Measurements from ENCODE around the gene MXI1. TPM values are rescaled to one million over a fixed set of nuclear protein-coding genes. Genes with fewer than 3 reads are reported as not detected.
A peak's percentile ranks its signal among the peaks of the same experiment; 100 is the strongest.
"Not testable (repeated sequence)": the region's sequence is repeated elsewhere in the genome, so short reads cannot be mapped to it uniquely, and the experiment has no call there.

The MXI1 gene
- total and polyA plus RNA-seq, 7 experiments from 2014 or later = 36.6 to 57.1 (median 52.7) TPM

- Mint-ChIP-seq H3K27ac (peak overlapping the region in 1 of 9 donors; percentile 21), H3K36me3 (peaks cover 0 to 34% (median 9%) of the 10 kb centered on the region in 5 donors), H3K27me3 (peaks cover 0 to 4% (median 0%) of the 10 kb centered on the region in 5 donors), H3K4me1 (peaks cover 0 to 33% (median 0%) of the 10 kb centered on the region in 7 donors), H3K4me3 (no peak overlapping the region), H3K9me3 (peaks cover 9 to 31% (median 17%) of the 10 kb centered on the region in 11 donors)
- intact Hi-C loops (cut with micrococcal nuclease) = no loop called here
- Histone ChIP-seq H3K4me3 (ENCODE audit: low read length) (no peak overlapping the region), H3K27me3 (ENCODE audit: control insufficient read depth in 2 of 2, insufficient read depth in 2 of 2, low read length in 2 of 2) (no peaks in the 10 kb centered on the region), H3K4me1 (ENCODE audit: control insufficient read depth in 2 of 2, insufficient read depth in 2 of 2, low read length in 2 of 2) (no peaks in the 10 kb centered on the region), H3K36me3 (ENCODE audit: control insufficient read depth in 2 of 3, insufficient read depth in 3 of 3, low read length in 3 of 3) (no peaks in the 10 kb centered on the region), H3K27ac (ENCODE audit: low read depth, low read length) (no peak overlapping the region), H3K9me3 (ENCODE audit: control insufficient read depth in 2 of 3, low read length in 3 of 3) (peaks cover 0 to 20% (median 0%) of the 10 kb centered on the region in 3 experiments)
- ATAC-seq (no peak), DNase-seq (no peak)
- ChIA-PET POLR2A (no interaction called here), CTCF (no interaction called here)
These were observed 119.1 kb downstream of the MXI1 start for GRCh38 chr10:110326351-110327032.

DNA sequence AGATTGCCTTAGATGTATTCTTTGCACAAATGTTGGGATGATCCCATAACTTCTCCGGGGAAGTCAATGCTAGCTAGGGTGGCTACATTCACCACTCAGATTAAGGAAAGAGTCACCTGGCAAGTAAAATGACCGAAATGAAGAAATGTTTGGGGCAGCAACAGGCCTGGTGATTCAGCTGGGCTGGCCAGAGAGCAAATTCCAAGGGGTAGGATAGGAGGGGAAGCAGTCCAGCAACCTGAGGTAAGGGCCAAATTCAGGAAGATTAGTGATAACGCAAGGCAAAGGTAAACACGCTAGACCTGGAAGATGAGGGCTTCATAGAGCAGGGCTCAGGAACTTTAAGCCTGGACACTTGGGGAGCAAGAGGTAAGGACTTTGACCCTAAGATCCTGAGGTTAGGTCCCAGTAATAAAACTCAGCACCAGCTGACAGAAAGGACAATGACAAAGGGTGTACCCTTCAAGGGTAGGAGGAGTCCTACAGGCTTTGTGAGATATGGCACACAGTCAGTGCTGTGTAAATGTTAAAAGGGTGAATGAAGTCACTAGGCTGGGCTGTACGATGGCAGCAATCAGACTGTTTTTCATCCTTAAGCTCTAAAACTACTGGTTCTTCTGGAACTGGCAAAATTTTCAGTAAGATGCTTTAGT is 120.0 kb downstream of the MXI1 start:
- peaks cover 0 to 15% (median 0%) of the 10 kb centered on the region in 3 experiments for H3K9me3 ChIP-seq (ENCODE audit: control insufficient read depth in 2 of 3, low read length in 3 of 3)
- H3K27me3 Mint-ChIP-seq = peaks cover 0 to 4% (median 0%) of the 10 kb centered on the region in 5 donors
- H3K36me3 Mint-ChIP-seq = peaks cover 0 to 33% (median 9%) of the 10 kb centered on the region in 5 donors
- H3K4me3 ChIP-seq (ENCODE audit: low read length) = no peak overlapping the region
- DNase-seq = no peak
- H3K27ac ChIP-seq (ENCODE audit: low read depth, low read length) = no peak overlapping the region
- H3K4me1 ChIP-seq (ENCODE audit: control insufficient read depth in 2 of 2, insufficient read depth in 2 of 2, low read length in 2 of 2) = no peaks in the 10 kb centered on the region
- no peak for ATAC-seq
- H3K27me3 ChIP-seq (ENCODE audit: control insufficient read depth in 2 of 2, insufficient read depth in 2 of 2, low read length in 2 of 2) = no peaks in the 10 kb centered on the region
- H3K4me3 Mint-ChIP-seq = no peak overlapping the region
- H3K9me3 Mint-ChIP-seq = peaks cover 5 to 26% (median 13%) of the 10 kb centered on the region in 11 donors
- peak overlapping the region in 1 of 9 donors; percentile 14 for H3K27ac Mint-ChIP-seq
- intact Hi-C loops (cut with micrococcal nuclease) = no loop called here
- CTCF ChIA-PET = interaction anchor here (0.6 kb wide), 1 partner anchor 11 kb away, joined by 3 read pairs; no protein-coding TSS in a partner anchor
- peaks cover 0 to 30% (median 0%) of the 10 kb centered on the region in 7 donors for H3K4me1 Mint-ChIP-seq
- POLR2A ChIA-PET = no interaction called here
- H3K36me3 ChIP-seq (ENCODE audit: control insufficient read depth in 2 of 3, insufficient read depth in 3 of 3, low read length in 3 of 3) = no peaks in the 10 kb centered on the region

DNA sequence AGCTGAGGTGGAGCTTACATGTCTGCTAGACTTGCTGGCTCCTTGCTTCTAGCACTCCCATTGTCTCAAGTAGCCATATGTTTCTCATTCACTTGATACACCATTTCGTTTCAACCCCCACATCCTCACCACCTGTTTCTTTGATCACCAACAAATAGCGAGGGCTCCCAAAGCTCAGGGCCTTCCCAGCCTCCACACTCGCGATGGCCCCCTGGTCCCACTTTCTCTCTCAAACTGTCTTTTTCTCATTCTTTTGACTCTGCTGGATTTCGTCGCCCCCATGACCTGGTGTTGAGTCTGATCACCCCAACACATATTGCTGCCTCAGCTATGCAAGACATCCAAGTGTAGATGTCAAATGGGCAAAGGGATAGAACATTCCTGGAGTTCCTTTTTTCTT is 123.3 kb downstream of the MXI1 start:
- Mint-ChIP-seq H3K4me3 (no peak overlapping the region), H3K9me3 (peaks cover 0 to 23% (median 16%) of the 10 kb centered on the region in 11 donors), H3K27me3 (peaks cover 0 to 4% (median 0%) of the 10 kb centered on the region in 5 donors), H3K4me1 (peaks cover 0 to 32% (median 5%) of the 10 kb centered on the region in 7 donors), H3K27ac (no peak overlapping the region), H3K36me3 (peaks cover 0 to 32% (median 4%) of the 10 kb centered on the region in 5 donors)
- ChIA-PET POLR2A (no interaction called here), CTCF (no interaction called here)
- H3K4me3 ChIP-seq (ENCODE audit: low read length) = no peak overlapping the region
- no peaks in the 10 kb centered on the region for H3K27me3 ChIP-seq (ENCODE audit: control insufficient read depth in 2 of 2, insufficient read depth in 2 of 2, low read length in 2 of 2)
- DNase-seq = no peak
- peaks cover 0 to 12% (median 0%) of the 10 kb centered on the region in 3 experiments for H3K9me3 ChIP-seq (ENCODE audit: control insufficient read depth in 2 of 3, low read length in 3 of 3)
- no peaks in the 10 kb centered on the region for H3K4me1 ChIP-seq (ENCODE audit: control insufficient read depth in 2 of 2, insufficient read depth in 2 of 2, low read length in 2 of 2)
- no peaks in the 10 kb centered on the region for H3K36me3 ChIP-seq (ENCODE audit: control insufficient read depth in 2 of 3, insufficient read depth in 3 of 3, low read length in 3 of 3)
- no peak for ATAC-seq
- intact Hi-C loops (cut with micrococcal nuclease) = no loop called here
- H3K27ac ChIP-seq (ENCODE audit: low read depth, low read length) = no peak overlapping the region

GRCh38 chr10:110331226-110331795 is 123.9 kb downstream of the MXI1 start:
- H3K27me3 ChIP-seq (ENCODE audit: control insufficient read depth in 2 of 2, insufficient read depth in 2 of 2, low read length in 2 of 2); H3K27me3 Mint-ChIP-seq; H3K36me3 ChIP-seq (ENCODE audit: control insufficient read depth in 2 of 3, insufficient read depth in 3 of 3, low read length in 3 of 3); H3K4me3 Mint-ChIP-seq; DNase-seq; intact Hi-C loops (cut with micrococcal nuclease); H3K4me3 ChIP-seq (ENCODE audit: low read length); POLR2A ChIA-PET; H3K4me1 ChIP-seq (ENCODE audit: control insufficient read depth in 2 of 2, insufficient read depth in 2 of 2, low read length in 2 of 2); H3K27ac Mint-ChIP-seq; CTCF ChIA-PET; ATAC-seq; H3K27ac ChIP-seq (ENCODE audit: low read depth, low read length): not testable (repeated sequence)
- peaks cover 0 to 23% (median 16%) of the 10 kb centered on the region in 11 donors for H3K9me3 Mint-ChIP-seq
- peaks cover 0 to 12% (median 0%) of the 10 kb centered on the region in 3 experiments for H3K9me3 ChIP-seq (ENCODE audit: control insufficient read depth in 2 of 3, low read length in 3 of 3)
- H3K4me1 Mint-ChIP-seq = peaks cover 0 to 33% (median 5%) of the 10 kb centered on the region in 7 donors
- peaks cover 0 to 30% (median 4%) of the 10 kb centered on the region in 5 donors for H3K36me3 Mint-ChIP-seq

GRCh38 chr10:110334061-110334656 is 126.8 kb downstream of the MXI1 start:
- H3K9me3 ChIP-seq (ENCODE audit: control insufficient read depth in 2 of 3, low read length in 3 of 3) = peaks cover 0 to 12% (median 0%) of the 10 kb centered on the region in 3 experiments
- H3K27me3 ChIP-seq (ENCODE audit: control insufficient read depth in 2 of 2, insufficient read depth in 2 of 2, low read length in 2 of 2) = no peaks in the 10 kb centered on the region
- no peak overlapping the region for H3K27ac ChIP-seq (ENCODE audit: low read depth, low read length)
- H3K4me1 ChIP-seq (ENCODE audit: control insufficient read depth in 2 of 2, insufficient read depth in 2 of 2, low read length in 2 of 2) = no peaks in the 10 kb centered on the region
- DNase-seq (no peak), ATAC-seq (no peak)
- Mint-ChIP-seq H3K27me3 (peaks cover 0 to 4% (median 0%) of the 10 kb centered on the region in 5 donors), H3K4me1 (peaks cover 0 to 30% (median 5%) of the 10 kb centered on the region in 7 donors), H3K9me3 (peaks cover 0 to 22% (median 15%) of the 10 kb centered on the region in 11 donors), H3K4me3 (no peak overlapping the region), H3K36me3 (peaks cover 0 to 24% (median 4%) of the 10 kb centered on the region in 5 donors), H3K27ac (peak overlapping the region in 2 of 9 donors; percentile 8 to 50)
- CTCF ChIA-PET = no interaction called here
- POLR2A ChIA-PET = interaction anchor here (0.6 kb wide), 1 partner anchor 11 kb away, joined by 3 read pairs; no protein-coding TSS in a partner anchor
- intact Hi-C loops (cut with micrococcal nuclease) = no loop called here
- no peak overlapping the region for H3K4me3 ChIP-seq (ENCODE audit: low read length)
- H3K36me3 ChIP-seq (ENCODE audit: control insufficient read depth in 2 of 3, insufficient read depth in 3 of 3, low read length in 3 of 3) = no peaks in the 10 kb centered on the region

DNA sequence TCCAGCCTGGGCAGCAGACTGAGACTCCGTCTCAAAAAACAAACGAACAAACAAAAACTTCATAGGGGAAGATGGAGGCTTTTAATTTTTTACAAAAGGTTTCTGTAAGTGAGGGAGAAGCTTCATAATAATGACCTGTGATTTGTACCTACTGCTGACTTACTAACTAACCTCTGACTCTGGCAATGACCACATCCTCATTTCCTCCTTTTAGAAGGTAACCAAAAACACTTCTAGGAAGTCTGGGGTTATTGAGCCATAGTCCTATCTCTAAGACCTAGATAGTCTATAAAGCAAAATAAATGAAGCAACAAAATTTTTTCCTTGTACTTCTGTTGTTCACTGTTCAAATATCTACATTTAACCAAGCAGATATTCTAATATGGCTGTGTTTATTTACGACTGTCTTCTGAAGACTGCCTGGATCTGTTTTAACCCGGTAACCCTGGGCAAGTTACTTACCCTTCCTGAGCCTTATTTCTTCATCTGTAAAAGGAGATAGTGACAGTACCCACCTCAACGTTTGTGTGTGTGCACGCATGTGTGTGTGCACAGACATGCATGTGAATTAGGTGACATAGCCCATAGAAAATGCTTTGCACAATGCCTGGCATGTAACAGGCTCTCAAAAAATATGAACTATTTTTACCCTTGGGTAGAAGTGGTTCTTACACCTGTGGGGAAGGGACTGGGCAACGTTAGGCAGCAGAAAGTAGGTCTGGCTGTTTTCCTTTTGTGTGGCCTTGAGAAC is 128.1 kb downstream of the MXI1 start:
- Mint-ChIP-seq H3K36me3 (peaks cover 0 to 14% (median 4%) of the 10 kb centered on the region in 5 donors), H3K9me3 (peaks cover 0 to 9% (median 5%) of the 10 kb centered on the region in 11 donors), H3K4me1 (peaks cover 0 to 30% (median 6%) of the 10 kb centered on the region in 7 donors), H3K4me3 (peak overlapping the region in 1 of 10 donors; percentile 63), H3K27me3 (peaks cover 0 to 6% (median 0%) of the 10 kb centered on the region in 5 donors), H3K27ac (peak overlapping the region in 2 of 9 donors; percentile 37 to 53)
- ChIA-PET CTCF (no interaction called here), POLR2A (no interaction called here)
- no peaks in the 10 kb centered on the region for H3K4me1 ChIP-seq (ENCODE audit: control insufficient read depth in 2 of 2, insufficient read depth in 2 of 2, low read length in 2 of 2)
- intact Hi-C loops (cut with micrococcal nuclease) = no loop called here
- no peaks in the 10 kb centered on the region for H3K36me3 ChIP-seq (ENCODE audit: control insufficient read depth in 2 of 3, insufficient read depth in 3 of 3, low read length in 3 of 3)
- H3K27me3 ChIP-seq (ENCODE audit: control insufficient read depth in 2 of 2, insufficient read depth in 2 of 2, low read length in 2 of 2) = no peaks in the 10 kb centered on the region
- H3K9me3 ChIP-seq (ENCODE audit: control insufficient read depth in 2 of 3, low read length in 3 of 3) = peaks cover 0 to 7% (median 0%) of the 10 kb centered on the region in 3 experiments
- peak; percentile 63 for ATAC-seq
- no peak overlapping the region for H3K4me3 ChIP-seq (ENCODE audit: low read length)
- no peak for DNase-seq
- no peak overlapping the region for H3K27ac ChIP-seq (ENCODE audit: low read depth, low read length)

Data from naive thymus-derived CD4-positive, alpha-beta T cell (primary cell).